Measurements from ENCODE around the gene LRP6. TPM values are rescaled to one million over a fixed set of nuclear protein-coding genes. Genes with fewer than 3 reads are reported as not detected.

The LRP6 gene
- total RNA-seq, 2 donors from 2014 or later = 23.0 to 34.7 TPM

DNA sequence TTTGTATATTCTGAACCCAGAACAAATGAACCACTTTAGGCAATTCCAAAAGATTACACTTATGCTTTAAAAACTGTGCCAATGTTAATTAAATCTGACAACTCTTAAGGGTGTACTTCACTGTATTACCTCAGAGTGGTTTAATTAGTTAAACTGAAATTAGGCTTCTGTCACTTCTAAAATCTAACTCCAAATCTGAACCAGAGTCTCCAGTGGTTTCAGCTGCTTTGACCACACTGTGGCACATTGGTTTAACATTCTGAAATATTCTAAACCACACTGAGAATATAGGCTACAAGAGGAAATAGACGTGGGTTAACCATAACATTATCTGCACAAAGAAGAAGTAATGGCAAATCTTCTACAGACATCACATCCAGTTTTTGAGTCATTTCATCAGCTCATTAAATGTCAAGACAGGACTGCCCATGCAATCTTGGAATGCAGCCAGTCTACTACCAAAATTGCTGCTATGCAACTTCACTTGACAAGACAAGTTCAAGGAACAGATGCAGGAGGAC lies 94.8 kb downstream of the LRP6 start:
- H3K27ac ChIP-seq = no peak overlapping the region
- H3K27me3 ChIP-seq (replicated peaks; ENCODE audit: insufficient read depth) = no peaks in the 10 kb centered on the region
- 28% methylated on average over 1 of the region's 1 CpG for WGBS
- TF ChIP-seq, protein P1, sequence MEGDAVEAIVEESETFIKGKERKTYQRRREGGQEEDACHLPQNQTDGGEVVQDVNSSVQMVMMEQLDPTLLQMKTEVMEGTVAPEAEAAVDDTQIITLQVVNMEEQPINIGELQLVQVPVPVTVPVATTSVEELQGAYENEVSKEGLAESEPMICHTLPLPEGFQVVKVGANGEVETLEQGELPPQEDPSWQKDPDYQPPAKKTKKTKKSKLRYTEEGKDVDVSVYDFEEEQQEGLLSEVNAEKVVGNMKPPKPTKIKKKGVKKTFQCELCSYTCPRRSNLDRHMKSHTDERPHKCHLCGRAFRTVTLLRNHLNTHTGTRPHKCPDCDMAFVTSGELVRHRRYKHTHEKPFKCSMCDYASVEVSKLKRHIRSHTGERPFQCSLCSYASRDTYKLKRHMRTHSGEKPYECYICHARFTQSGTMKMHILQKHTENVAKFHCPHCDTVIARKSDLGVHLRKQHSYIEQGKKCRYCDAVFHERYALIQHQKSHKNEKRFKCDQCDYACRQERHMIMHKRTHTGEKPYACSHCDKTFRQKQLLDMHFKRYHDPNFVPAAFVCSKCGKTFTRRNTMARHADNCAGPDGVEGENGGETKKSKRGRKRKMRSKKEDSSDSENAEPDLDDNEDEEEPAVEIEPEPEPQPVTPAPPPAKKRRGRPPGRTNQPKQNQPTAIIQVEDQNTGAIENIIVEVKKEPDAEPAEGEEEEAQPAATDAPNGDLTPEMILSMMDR (IDR thresholded peaks at IDR 0.05) = no peak
- no peak for TF ChIP-seq POLR2AphosphoS5 (IDR thresholded peaks at IDR 0.05)
- TF ChIP-seq POLR2A (IDR thresholded peaks at IDR 0.05) = no peak
- no peak overlapping the region for H3K4me3 ChIP-seq
- peaks cover 5% of the 10 kb centered on the region for H3K4me1 ChIP-seq (replicated peaks)
- DNase-seq (ENCODE audit: low spot score) = peak; percentile 32
- no peaks in the 10 kb centered on the region for H3K36me3 ChIP-seq
- no peaks in the 10 kb centered on the region for H3K9me3 ChIP-seq
- intact Hi-C loops (cut with DNase I) = no loop called here

DNA sequence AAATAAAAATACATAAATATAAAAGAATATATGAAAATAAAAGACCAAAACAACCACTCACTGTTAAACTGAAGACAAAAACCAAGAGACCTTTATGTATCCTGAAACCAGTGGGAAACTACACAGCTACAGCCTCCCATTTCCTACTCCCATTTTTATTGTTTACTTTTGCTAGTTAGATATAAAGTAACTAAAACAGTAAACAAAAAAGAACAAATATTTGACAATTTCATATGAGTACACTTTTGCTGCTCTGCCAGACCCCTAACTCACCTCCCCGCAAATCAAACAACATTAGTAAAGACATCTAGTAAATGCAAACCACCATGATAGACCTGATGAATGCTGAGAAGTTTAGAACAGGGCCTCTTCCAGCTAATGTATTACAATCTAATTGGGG lies 99.0 kb downstream of the LRP6 start:
- WGBS = 66% methylated on average over 1 of the region's 1 CpG
- peak; percentile 20 for DNase-seq (ENCODE audit: low spot score)
- Histone ChIP-seq H3K4me1 (replicated peaks) (peaks cover 5% of the 10 kb centered on the region), H3K4me3 (no peak overlapping the region), H3K36me3 (no peaks in the 10 kb centered on the region), H3K9me3 (no peaks in the 10 kb centered on the region), H3K27me3 (replicated peaks; ENCODE audit: insufficient read depth) (no peaks in the 10 kb centered on the region), H3K27ac (peak overlapping the region in 1 of 2 donors; percentile 15)
- no peak for TF ChIP-seq POLR2A (IDR thresholded peaks at IDR 0.05)
- TF ChIP-seq, protein P1 (IDR thresholded peaks at IDR 0.05) = no peak
- peak; percentile 50 for TF ChIP-seq POLR2AphosphoS5 (IDR thresholded peaks at IDR 0.05)
- intact Hi-C loops (cut with DNase I) = no loop called here

DNA sequence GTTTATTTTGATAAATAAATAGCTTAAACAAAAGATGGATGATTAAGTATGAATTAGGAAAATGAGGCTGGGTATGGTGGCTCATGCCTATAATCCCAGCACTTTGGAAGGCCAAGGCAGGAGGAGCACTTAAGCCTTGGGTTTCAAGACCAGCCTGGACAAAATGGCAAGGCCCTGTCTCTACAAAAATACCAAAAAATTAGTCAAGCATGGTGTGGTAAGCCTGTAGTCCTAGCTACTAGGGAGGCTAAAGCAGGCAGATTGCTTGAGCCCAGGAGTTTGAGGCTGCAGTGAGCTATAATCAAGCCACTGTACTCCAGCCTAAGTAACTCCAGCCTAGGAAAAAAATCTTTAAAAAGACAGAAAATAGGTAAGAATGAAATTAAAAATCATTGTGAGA lies 100.1 kb downstream of the LRP6 start:
- Histone ChIP-seq H3K4me3 (no peak overlapping the region), H3K27ac (no peak overlapping the region), H3K4me1 (replicated peaks) (peaks cover 1% of the 10 kb centered on the region), H3K36me3 (no peaks in the 10 kb centered on the region), H3K9me3 (no peaks in the 10 kb centered on the region), H3K27me3 (replicated peaks; ENCODE audit: insufficient read depth) (no peaks in the 10 kb centered on the region)
- TF ChIP-seq, protein P1 (IDR thresholded peaks at IDR 0.05) = no peak
- TF ChIP-seq POLR2A (IDR thresholded peaks at IDR 0.05) (no peak), POLR2AphosphoS5 (IDR thresholded peaks at IDR 0.05) (no peak)
- intact Hi-C loops (cut with DNase I) = no loop called here
- no peak for DNase-seq (ENCODE audit: low spot score)

DNA sequence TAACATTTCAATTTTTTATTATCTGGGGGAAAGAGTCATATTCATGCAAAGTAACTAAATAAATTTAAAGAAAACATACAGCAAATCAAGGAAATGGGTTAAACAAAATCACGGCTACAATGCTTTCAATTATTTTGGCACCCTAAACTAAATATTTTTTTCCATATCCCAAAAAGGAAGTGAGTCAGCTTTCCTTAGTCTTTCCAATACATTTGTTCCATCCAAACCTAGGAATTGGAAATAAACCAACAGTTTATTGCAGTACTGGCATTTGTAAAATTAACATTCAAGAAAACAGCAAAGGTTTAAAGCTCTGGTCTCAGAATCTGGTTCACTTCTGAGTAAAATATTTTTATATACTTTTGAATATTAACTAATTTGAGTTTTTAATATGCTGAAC lies 106.9 kb downstream of the LRP6 start:
- peaks cover 4% of the 10 kb centered on the region for H3K4me1 ChIP-seq (replicated peaks)
- H3K27ac ChIP-seq = no peak overlapping the region
- no peak for TF ChIP-seq POLR2AphosphoS5 (IDR thresholded peaks at IDR 0.05)
- TF ChIP-seq, protein P1 (IDR thresholded peaks at IDR 0.05) = no peak
- no peak for TF ChIP-seq POLR2A (IDR thresholded peaks at IDR 0.05)
- H3K9me3 ChIP-seq = no peaks in the 10 kb centered on the region
- intact Hi-C loops (cut with DNase I) = no loop called here
- WGBS = 50% methylated on average over 1 of the region's 1 CpG
- no peaks in the 10 kb centered on the region for H3K36me3 ChIP-seq
- DNase-seq (ENCODE audit: low spot score) = no peak
- no peaks in the 10 kb centered on the region for H3K27me3 ChIP-seq (replicated peaks; ENCODE audit: insufficient read depth)
- H3K4me3 ChIP-seq = no peak overlapping the region

DNA sequence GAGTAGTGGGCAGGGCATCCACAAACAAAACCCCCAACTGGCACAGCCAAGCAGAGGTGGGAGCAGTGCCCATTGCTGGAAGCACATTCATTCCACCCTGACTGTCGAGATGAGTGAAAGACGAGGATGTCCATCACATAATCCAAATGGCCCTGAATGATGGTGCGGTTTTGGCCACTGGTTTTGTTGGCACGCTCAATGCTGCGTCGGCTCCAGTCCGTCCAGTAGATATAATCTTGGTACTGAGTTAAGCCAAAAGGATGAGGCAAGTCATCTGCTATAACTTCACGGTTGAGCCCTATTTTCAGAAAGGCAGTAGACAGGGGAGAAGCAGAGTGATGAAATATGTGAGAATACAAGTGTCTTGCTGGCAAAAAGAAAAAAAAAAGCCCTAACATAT lies 108.0 kb downstream of the LRP6 start:
- H3K4me3 ChIP-seq = no peak overlapping the region
- intact Hi-C loops (cut with DNase I) = no loop called here
- DNase-seq (ENCODE audit: low spot score) = no peak
- peaks cover 4% of the 10 kb centered on the region for H3K4me1 ChIP-seq (replicated peaks)
- WGBS = 57% methylated on average over 8 of the region's 8 CpGs
- no peak for TF ChIP-seq POLR2AphosphoS5 (IDR thresholded peaks at IDR 0.05)
- TF ChIP-seq, protein P1 (IDR thresholded peaks at IDR 0.05) = no peak
- TF ChIP-seq POLR2A (IDR thresholded peaks at IDR 0.05) = no peak
- H3K27me3 ChIP-seq (replicated peaks; ENCODE audit: insufficient read depth) = no peaks in the 10 kb centered on the region
- H3K9me3 ChIP-seq = no peaks in the 10 kb centered on the region
- no peaks in the 10 kb centered on the region for H3K36me3 ChIP-seq
- no peak overlapping the region for H3K27ac ChIP-seq

All from prostate gland (tissue), 2 donors.